Right atrium auricular region (tissue), 2 donors: Measurements from ENCODE around the gene MTCH2. TPM values are rescaled to one million over a fixed set of nuclear protein-coding genes. Genes with fewer than 3 reads are reported as not detected.

Experiments used
- DNase-seq: peaks from one replicate; pipeline ENCODE4 v3.0.0-alpha.2; 2019; ENCODE audit warnings: low spot score
- H3K27ac ChIP-seq, 2 donors: fragments of 200-600 bp; sonication (generic); 1 replicate in 1 of 2; 2 replicates in 1 of 2; pipeline ENCODE4 v1.5.1; 2016 to 2019
- H3K27me3 ChIP-seq, 2 donors: fragments of 200-600 bp; sonication (generic); one replicate each; pipeline versions ENCODE4 v1.5.1 to v1.6.0; 2017 to 2019
- H3K36me3 ChIP-seq: fragments of 200-600 bp; sonication (generic); one replicate; pipeline ENCODE4 v1.5.1; 2016
- H3K4me1 ChIP-seq, 2 donors: fragments of 200-600 bp; sonication (generic); one replicate each; pipeline versions ENCODE4 v1.5.1 to v1.6.0; 2017 to 2019
- H3K4me3 ChIP-seq, 2 donors: fragments of 200-600 bp; sonication (generic); 1 replicate in 1 of 2; 2 replicates in 1 of 2; pipeline ENCODE4 v1.5.1; 2017 to 2019; ENCODE audit warnings: mild to moderate bottlenecking in 1 of 2, moderate library complexity in 1 of 2
- H3K9me3 ChIP-seq, 2 donors: fragments of 200-600 bp; sonication (generic); one replicate each; pipeline ENCODE4 v1.5.1; 2019
- CTCF ChIP-seq, 2 donors: fragments of 200-600 bp; sonication (generic); IDR thresholded peaks; one replicate each; pipeline ENCODE4 v1.5.1; 2019; ENCODE audit warnings: antibody characterized with exemption in 2 of 2
- total RNA-seq, 2 donors: library from RNA; depleted of rRNA; stranded (reverse); fragments of >200 nt; gene quantifications; one replicate each; pipeline ENCODE4 v1.1.0, GENCODE V29; 2016

The MTCH2 gene
- total RNA-seq, 2 donors from 2014 or later: 40.9 to 52.4 TPM

- H3K4me3 ChIP-seq: no peak overlapping the region
- H3K27ac ChIP-seq: no peak overlapping the region
- peaks cover 80% of the 10 kb centered on the region for H3K36me3 ChIP-seq
- no peaks in the 10 kb centered on the region for H3K9me3 ChIP-seq
- TF ChIP-seq CTCF (IDR thresholded peaks at IDR 0.05): no peak
- no peaks in the 10 kb centered on the region for H3K4me1 ChIP-seq
- H3K27me3 ChIP-seq: no peaks in the 10 kb centered on the region
- DNase-seq: no peak
Measured at GRCh38 chr11:47628026-47628425, 14.3 kb downstream of the MTCH2 start.

GRCh38 chr11:47626234-47626633, 16.1 kb downstream of the MTCH2 start:
- Histone ChIP-seq H3K9me3 (no peaks in the 10 kb centered on the region), H3K27ac (no peak overlapping the region), H3K4me3 (no peak overlapping the region), H3K27me3 (no peaks in the 10 kb centered on the region), H3K4me1 (no peaks in the 10 kb centered on the region), H3K36me3 (peaks cover 84% of the 10 kb centered on the region)
- TF ChIP-seq CTCF (IDR thresholded peaks at IDR 0.05): no peak
- no peak for DNase-seq

- DNase-seq: no peak
- Histone ChIP-seq H3K4me1 (no peaks in the 10 kb centered on the region), H3K36me3 (peaks cover 67% of the 10 kb centered on the region), H3K27me3 (no peaks in the 10 kb centered on the region), H3K9me3 (no peaks in the 10 kb centered on the region), H3K4me3 (no peak overlapping the region), H3K27ac (no peak overlapping the region)
- TF ChIP-seq CTCF (IDR thresholded peaks at IDR 0.05): no peak
Measured at GRCh38 chr11:47620836-47621378, 21.5 kb downstream of the MTCH2 start.

GRCh38 chr11:47617417-47617809, 24.9 kb downstream of the MTCH2 start:
- no peak for DNase-seq
- H3K9me3 ChIP-seq: no peaks in the 10 kb centered on the region
- H3K4me3 ChIP-seq: no peak overlapping the region
- no peaks in the 10 kb centered on the region for H3K27me3 ChIP-seq
- no peak overlapping the region for H3K27ac ChIP-seq
- H3K4me1 ChIP-seq: no peaks in the 10 kb centered on the region
- H3K36me3 ChIP-seq: peaks cover 38% of the 10 kb centered on the region
- no peak for TF ChIP-seq CTCF (IDR thresholded peaks at IDR 0.05)

- no peaks in the 10 kb centered on the region for H3K4me1 ChIP-seq
Measured at GRCh38 chr11:47616726-47617416, 25.5 kb downstream of the MTCH2 start.

More at GRCh38 chr11:47616726-47617416, 25.5 kb downstream of the MTCH2 start:
- H3K27ac ChIP-seq: no peak overlapping the region
- H3K4me3 ChIP-seq: no peak overlapping the region
- no peaks in the 10 kb centered on the region for H3K27me3 ChIP-seq
- peaks cover 32% of the 10 kb centered on the region for H3K36me3 ChIP-seq
- DNase-seq: peak; percentile 63
- no peaks in the 10 kb centered on the region for H3K9me3 ChIP-seq
- TF ChIP-seq CTCF (IDR thresholded peaks at IDR 0.05): peak; percentile 22 to 77
